Kidney (tissue), 14 donors: ENCODE results near the gene OSCAR. TPM values are rescaled to one million over a fixed set of nuclear protein-coding genes. Genes with fewer than 3 reads are reported as not detected.
A peak's percentile ranks its signal among the peaks of the same experiment; 100 is the strongest.

Source experiments
- DNase-seq, 5 donors: peaks; one replicate each; pipeline ENCODE4 v3.0.0-alpha.2; 2013 to 2020
- FAIRE-seq: peaks from 2 replicates; lab custom pipeline; 2012; peaks lifted over from hg19 to GRCh38; lab: Jason Lieb, UNC
- H3K27ac ChIP-seq, 2 donors: one replicate each; pipeline ENCODE4 v1.7.0; 2013; ENCODE audit warnings: low read depth in 2 of 2, low read length in 2 of 2, inconsistent platforms in 1 of 2
- H3K27me3 ChIP-seq: one replicate; pipeline ENCODE4 v1.7.1; 2013; ENCODE audit warnings: low read length, inconsistent platforms; ENCODE audit not compliant: control insufficient read depth, insufficient read depth
- H3K36me3 ChIP-seq, 3 donors: one replicate each; pipeline versions ENCODE4 v1.7.0 to v1.7.1; 2013; ENCODE audit warnings: low read length in 3 of 3, control low read depth in 1 of 3, inconsistent platforms in 1 of 3; ENCODE audit not compliant: insufficient read depth in 3 of 3, control insufficient read depth in 2 of 3
- H3K4me1 ChIP-seq, 3 donors: one replicate each; pipeline versions ENCODE4 v1.7.0 to v1.7.1; 2013; ENCODE audit warnings: low read length in 3 of 3, inconsistent platforms in 1 of 3, low read depth in 1 of 3; ENCODE audit not compliant: control insufficient read depth in 2 of 3, insufficient read depth in 2 of 3
- H3K4me3 ChIP-seq, 3 donors: one replicate each; pipeline versions ENCODE4 v1.7.0 to v1.8.1; 2013; ENCODE audit warnings: low read length in 3 of 3, control low read depth in 1 of 3, inconsistent platforms in 1 of 3
- H3K9ac ChIP-seq, 3 donors: one replicate each; pipeline versions ENCODE4 v1.7.0 to v1.7.1; 2013; ENCODE audit warnings: low read length in 3 of 3, control low read depth in 1 of 3, inconsistent platforms in 1 of 3
- H3K9me3 ChIP-seq, 3 donors: one replicate each; pipeline versions ENCODE4 v1.7.0 to v1.7.1; 2013; ENCODE audit warnings: low read length in 3 of 3, control low read depth in 1 of 3, inconsistent platforms in 1 of 3; ENCODE audit not compliant: control insufficient read depth in 2 of 3, insufficient read depth in 1 of 3
- CTCF ChIP-seq: IDR thresholded peaks from 3 replicates; pipeline ENCODE4 v1.5.1; 2012; ENCODE audit warnings: mild to moderate bottlenecking, moderate library complexity, borderline replicate concordance; ENCODE audit not compliant: insufficient read depth; ENCODE audit errors: extremely low read depth
- intact Hi-C: fragments of 100-400 bp; cut with DNase I; formaldehyde crosslinking; loops from one replicate; pipeline ENCODE4 v1.11.1; 2022
- polyA plus RNA-seq: library from polyadenylated mRNA; stranded (reverse); fragments of 350-450 nt; fragmentation: Illumina TruSeq; extraction: RNeasy Lipid Tissue Mini Kit (QIAGEN cat#74804); gene quantifications from one replicate; pipeline ENCODE4 v1.2.3, GENCODE V29; 2014; ENCODE audit warnings: low read depth, low replicate concordance; ENCODE audit not compliant: insufficient read depth
- total RNA-seq: library from RNA; stranded (reverse); fragmentation: NEBNext Ultra II Directional; extraction: Animal tissue kit (Norgen Biotek cat#: 25700); gene quantifications from one replicate; pipeline ENCODE4 v1.2.1, GENCODE V29; 2021
- donor health status: control.
- donor health status: control.
- donor health status: control.
- donor health status: control.
- donor health status: control.
- donor health status: DM: yes; HTN: yes; CAD: no.
- donor health status: Normal renal cell carcinoma (clear cell type).

OSCAR gene
- total and polyA plus RNA-seq, 2 donors from 2014 or later = 0.77 to 5.1 TPM

- DNase-seq (peak in 1 of 5 donors; percentile 60), FAIRE-seq (no peak)
- peaks cover 0 to 37% (median 30%) of the 10 kb centered on the region in 3 donors for H3K36me3 ChIP-seq
- H3K4me1 ChIP-seq = no peaks in the 10 kb centered on the region
- no peaks in the 10 kb centered on the region for H3K27me3 ChIP-seq
- H3K9me3 ChIP-seq = no peaks in the 10 kb centered on the region
- H3K27ac ChIP-seq = no peak overlapping the region
- no peak for TF ChIP-seq CTCF
- H3K4me3 ChIP-seq = no peak overlapping the region
- intact Hi-C loops = no loop called here
- H3K9ac ChIP-seq = no peak overlapping the region
Measured at GRCh38 chr19:54128441-54128725, 27.8 kb upstream of the OSCAR start.

- peak in 1 of 5 donors; percentile 60 for DNase-seq
- no peak overlapping the region for H3K9ac ChIP-seq
- no peak overlapping the region for H3K4me3 ChIP-seq
- no peaks in the 10 kb centered on the region for H3K9me3 ChIP-seq
- H3K4me1 ChIP-seq = no peaks in the 10 kb centered on the region
- peaks cover 0 to 37% (median 34%) of the 10 kb centered on the region in 3 donors for H3K36me3 ChIP-seq
- H3K27ac ChIP-seq = no peak overlapping the region
- FAIRE-seq = no peak
- no peaks in the 10 kb centered on the region for H3K27me3 ChIP-seq
- TF ChIP-seq CTCF = no peak
- intact Hi-C loops = no loop called here
Measured at GRCh38 chr19:54127688-54128440, 27.3 kb upstream of the OSCAR start.

- no peaks in the 10 kb centered on the region for H3K9me3 ChIP-seq
- peaks cover 0 to 46% (median 45%) of the 10 kb centered on the region in 3 donors for H3K36me3 ChIP-seq
- FAIRE-seq (no peak), DNase-seq (peak in 1 of 5 donors; percentile 55)
- intact Hi-C loops = no loop called here
- no peak for TF ChIP-seq CTCF
- no peaks in the 10 kb centered on the region for H3K4me1 ChIP-seq
- no peak overlapping the region for H3K27ac ChIP-seq
- H3K4me3 ChIP-seq = no peak overlapping the region
- no peaks in the 10 kb centered on the region for H3K27me3 ChIP-seq
- no peak overlapping the region for H3K9ac ChIP-seq
Measured at GRCh38 chr19:54125713-54126112, 25.1 kb upstream of the OSCAR start.

- no peaks in the 10 kb centered on the region for H3K4me1 ChIP-seq
- no peak overlapping the region for H3K27ac ChIP-seq
- intact Hi-C loops = no loop called here
- H3K27me3 ChIP-seq = no peaks in the 10 kb centered on the region
- no peak for FAIRE-seq
- H3K4me3 ChIP-seq = no peak overlapping the region
- H3K9ac ChIP-seq = no peak overlapping the region
- no peaks in the 10 kb centered on the region for H3K9me3 ChIP-seq
- peak in 1 of 5 donors; percentile 70 for DNase-seq
- TF ChIP-seq CTCF = no peak
- H3K36me3 ChIP-seq = peaks cover 0 to 43% (median 41%) of the 10 kb centered on the region in 3 donors
Measured at GRCh38 chr19:54124393-54124792, 23.8 kb upstream of the OSCAR start.
